ENCODE measurements around the gene GAS2L1.

GAS2L1 gene

DNA sequence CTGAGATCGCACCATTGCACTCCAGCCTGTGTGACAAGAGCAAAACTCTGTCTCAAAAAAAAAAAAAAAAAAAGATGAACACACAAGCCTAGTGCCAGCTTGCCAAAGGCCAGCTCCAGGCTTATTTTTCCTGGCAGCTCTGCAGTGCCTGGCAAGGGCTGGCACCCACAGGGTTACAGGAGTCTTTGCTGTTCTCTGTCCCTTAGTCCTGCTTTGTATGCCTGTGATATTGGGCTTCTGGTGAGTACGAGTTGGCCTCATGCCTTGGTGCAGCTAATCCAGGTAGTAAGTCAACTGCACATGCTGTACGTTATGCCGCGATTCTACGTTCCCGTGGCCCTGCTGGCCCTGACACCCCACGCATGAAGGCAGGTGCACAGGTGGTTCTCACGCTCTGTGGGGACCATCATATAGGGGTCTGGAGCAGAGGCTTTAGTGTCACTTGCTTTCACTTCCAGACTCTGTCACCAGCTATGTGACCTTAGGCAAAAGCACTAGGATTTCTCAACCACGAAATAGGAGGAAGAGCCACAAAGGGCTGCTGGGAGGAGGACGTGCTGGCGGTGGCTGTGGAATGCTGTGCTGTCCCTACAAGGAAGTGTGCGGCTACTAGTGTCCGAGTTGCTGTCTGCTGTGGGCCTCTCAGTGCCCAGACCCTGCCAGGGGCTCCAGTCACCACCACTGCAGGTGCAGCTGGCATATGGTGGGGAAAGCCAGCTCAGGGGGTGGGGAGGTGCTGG, 30.5 kb downstream of the GAS2L1 start:
- no peak overlapping the region for H3K27ac Mint-ChIP-seq
- H3K4me3 Mint-ChIP-seq: no peak overlapping the region
- H3K9me3 Mint-ChIP-seq: no peaks in the 10 kb centered on the region
- H3K4me1 Mint-ChIP-seq: peaks cover 4% of the 10 kb centered on the region
- TF ChIP-seq, protein P1, sequence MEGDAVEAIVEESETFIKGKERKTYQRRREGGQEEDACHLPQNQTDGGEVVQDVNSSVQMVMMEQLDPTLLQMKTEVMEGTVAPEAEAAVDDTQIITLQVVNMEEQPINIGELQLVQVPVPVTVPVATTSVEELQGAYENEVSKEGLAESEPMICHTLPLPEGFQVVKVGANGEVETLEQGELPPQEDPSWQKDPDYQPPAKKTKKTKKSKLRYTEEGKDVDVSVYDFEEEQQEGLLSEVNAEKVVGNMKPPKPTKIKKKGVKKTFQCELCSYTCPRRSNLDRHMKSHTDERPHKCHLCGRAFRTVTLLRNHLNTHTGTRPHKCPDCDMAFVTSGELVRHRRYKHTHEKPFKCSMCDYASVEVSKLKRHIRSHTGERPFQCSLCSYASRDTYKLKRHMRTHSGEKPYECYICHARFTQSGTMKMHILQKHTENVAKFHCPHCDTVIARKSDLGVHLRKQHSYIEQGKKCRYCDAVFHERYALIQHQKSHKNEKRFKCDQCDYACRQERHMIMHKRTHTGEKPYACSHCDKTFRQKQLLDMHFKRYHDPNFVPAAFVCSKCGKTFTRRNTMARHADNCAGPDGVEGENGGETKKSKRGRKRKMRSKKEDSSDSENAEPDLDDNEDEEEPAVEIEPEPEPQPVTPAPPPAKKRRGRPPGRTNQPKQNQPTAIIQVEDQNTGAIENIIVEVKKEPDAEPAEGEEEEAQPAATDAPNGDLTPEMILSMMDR (IDR thresholded peaks at IDR 0.05; ENCODE audit: unreplicated experiment in 3 of 3): no peak
- peaks cover 44% of the 10 kb centered on the region for H3K36me3 Mint-ChIP-seq (ENCODE audit: low read depth)
- no peaks in the 10 kb centered on the region for H3K27me3 Mint-ChIP-seq (ENCODE audit: low read depth)

DNA sequence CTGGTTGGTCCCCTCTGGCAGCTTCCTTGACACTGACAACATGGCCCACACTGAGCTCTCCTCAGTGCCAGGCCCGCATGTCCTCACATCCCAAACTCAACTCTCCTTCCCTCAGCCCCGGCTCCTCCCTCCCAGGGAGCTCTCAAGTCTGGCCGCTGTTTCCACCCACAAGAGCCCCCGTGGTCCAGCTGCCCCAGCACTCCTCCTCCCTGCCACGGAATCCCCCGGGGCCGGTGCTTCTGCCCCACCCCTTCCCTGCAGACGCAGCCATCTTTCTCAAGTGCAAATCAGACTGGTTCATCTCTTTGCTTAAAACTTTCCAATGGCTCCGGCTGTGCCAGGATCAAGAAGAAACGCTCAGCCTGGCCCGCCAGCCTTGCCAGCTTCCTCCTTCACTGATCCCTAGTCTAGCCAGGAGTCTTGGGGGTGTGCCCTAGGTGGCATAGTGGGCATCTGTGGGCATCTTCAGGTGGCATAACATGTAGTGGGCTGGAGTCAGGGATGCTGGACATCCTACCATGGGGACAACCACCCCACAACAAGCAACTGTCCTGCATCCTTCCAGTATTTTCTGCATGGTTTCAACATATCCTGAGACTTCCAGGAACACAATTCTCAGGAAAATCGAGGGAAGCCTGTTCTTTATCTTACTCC, 31.3 kb downstream of the GAS2L1 start:
- H3K9me3 Mint-ChIP-seq: no peaks in the 10 kb centered on the region
- H3K27me3 Mint-ChIP-seq (ENCODE audit: low read depth): no peaks in the 10 kb centered on the region
- no peaks in the 10 kb centered on the region for H3K4me1 Mint-ChIP-seq
- H3K4me3 Mint-ChIP-seq: no peak overlapping the region
- TF ChIP-seq, protein P1 (IDR thresholded peaks at IDR 0.05; ENCODE audit: unreplicated experiment in 3 of 3): no peak
- peaks cover 48% of the 10 kb centered on the region for H3K36me3 Mint-ChIP-seq (ENCODE audit: low read depth)
- H3K27ac Mint-ChIP-seq: no peak overlapping the region

DNA sequence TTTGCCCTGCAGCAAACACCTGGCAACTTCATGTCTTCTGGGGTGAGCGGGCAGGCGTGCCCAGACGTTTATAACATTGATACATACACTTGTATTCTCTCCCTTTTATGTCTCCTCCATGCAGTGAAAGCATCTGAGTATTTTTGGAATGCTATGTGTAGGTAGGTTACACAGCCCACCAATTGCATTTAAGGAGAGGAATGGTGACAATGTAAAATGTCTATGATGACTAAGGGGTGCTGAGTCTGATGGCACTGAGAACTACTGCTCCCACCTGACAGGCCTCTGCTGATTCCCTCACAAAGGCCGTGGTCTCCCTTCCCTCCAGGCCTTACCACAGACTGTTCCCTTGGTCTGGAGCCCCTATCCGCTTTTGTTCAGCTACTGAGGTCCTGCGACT, 31.9 kb downstream of the GAS2L1 start:
- TF ChIP-seq, protein P1 (IDR thresholded peaks at IDR 0.05; ENCODE audit: unreplicated experiment in 3 of 3): no peak
- Mint-ChIP-seq H3K27me3 (ENCODE audit: low read depth) (no peaks in the 10 kb centered on the region), H3K36me3 (ENCODE audit: low read depth) (peaks cover 51% of the 10 kb centered on the region), H3K4me3 (no peak overlapping the region), H3K9me3 (no peaks in the 10 kb centered on the region), H3K4me1 (no peaks in the 10 kb centered on the region), H3K27ac (no peak overlapping the region)

DNA sequence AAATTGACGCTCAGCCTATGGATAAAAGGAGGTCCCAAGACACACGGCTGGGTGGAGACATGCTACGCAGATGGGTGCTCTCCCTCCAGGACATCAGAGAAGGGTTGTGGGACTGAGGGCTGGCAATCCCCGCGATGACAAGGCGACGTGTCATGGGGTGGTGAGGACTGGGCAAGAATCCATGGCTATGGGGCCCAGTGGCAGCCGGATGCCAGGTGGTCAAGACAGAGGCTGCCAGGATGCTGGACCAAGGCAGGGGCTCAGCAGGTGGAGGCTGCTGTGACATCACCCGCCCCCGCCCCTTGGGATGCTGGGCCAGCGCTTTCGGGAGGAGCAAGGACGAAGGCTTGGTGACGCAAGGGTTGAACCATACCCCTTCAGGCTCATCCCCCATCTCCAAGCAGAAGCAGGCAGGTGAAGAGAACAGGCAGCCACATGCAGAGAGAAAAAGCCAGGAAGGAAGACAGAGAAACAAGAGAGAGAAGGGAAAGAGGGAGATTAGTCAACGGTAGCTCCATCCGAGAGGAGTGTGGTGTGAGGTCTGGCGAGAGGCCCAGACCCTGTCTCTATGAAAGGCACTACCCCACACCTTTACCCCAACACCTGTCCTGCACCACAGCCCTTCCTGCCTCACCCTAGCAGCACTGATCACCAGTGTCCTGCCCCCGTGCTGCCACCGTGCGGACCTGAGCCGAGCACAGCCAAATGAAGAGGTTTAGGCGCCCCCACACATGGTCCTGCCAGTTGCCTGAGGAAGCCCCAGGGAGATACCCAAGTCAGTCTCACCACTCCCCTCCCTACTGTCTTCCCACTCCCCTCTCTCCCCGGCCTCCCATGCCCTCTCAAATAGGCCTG, 33.2 kb downstream of the GAS2L1 start:
- Mint-ChIP-seq H3K4me3 (no peak overlapping the region), H3K27me3 (ENCODE audit: low read depth) (no peaks in the 10 kb centered on the region), H3K36me3 (ENCODE audit: low read depth) (peaks cover 44% of the 10 kb centered on the region), H3K4me1 (peaks cover 5% of the 10 kb centered on the region), H3K9me3 (no peaks in the 10 kb centered on the region), H3K27ac (no peak overlapping the region)
- TF ChIP-seq, protein P1 (IDR thresholded peaks at IDR 0.05; ENCODE audit: unreplicated experiment in 3 of 3): no peak

DNA sequence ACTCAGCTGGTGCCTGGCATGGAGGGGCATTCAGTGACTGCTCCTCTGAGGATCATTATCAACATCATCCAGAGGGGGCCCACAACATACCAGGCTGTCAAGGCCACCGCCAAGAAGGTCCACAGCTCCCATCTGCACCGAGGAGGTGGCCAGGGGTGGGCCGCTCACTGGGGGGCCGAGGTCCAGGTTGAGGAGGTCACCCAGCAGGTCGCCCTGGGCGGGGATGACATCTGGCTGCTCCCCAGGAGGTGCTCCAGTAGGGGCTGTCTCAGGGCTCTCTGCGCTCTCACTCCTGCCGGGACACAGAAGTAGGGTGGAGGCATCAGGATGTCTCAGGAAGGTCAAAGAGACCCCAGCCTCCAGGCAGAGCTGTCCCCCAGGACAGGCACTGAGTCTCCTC, 34.1 kb downstream of the GAS2L1 start:
- TF ChIP-seq, protein P1 (IDR thresholded peaks at IDR 0.05; ENCODE audit: unreplicated experiment in 3 of 3): no peak
- H3K36me3 Mint-ChIP-seq (ENCODE audit: low read depth): peaks cover 41% of the 10 kb centered on the region
- H3K27me3 Mint-ChIP-seq (ENCODE audit: low read depth): no peaks in the 10 kb centered on the region
- H3K27ac Mint-ChIP-seq: no peak overlapping the region
- H3K4me1 Mint-ChIP-seq: peaks cover 5% of the 10 kb centered on the region
- H3K9me3 Mint-ChIP-seq: no peaks in the 10 kb centered on the region
- H3K4me3 Mint-ChIP-seq: no peak overlapping the region

All from nephron (organoid).